GM12801 (cell line): Measurements from ENCODE around the gene TXNDC16.

Experiments
- TF ChIP-seq, protein P1 (sequence below): IDR thresholded peaks from one replicate; pipeline ENCODE4 v1.5.1; 2011; ENCODE audit warnings: control low read depth; ENCODE audit not compliant: insufficient read length; ENCODE audit errors: extremely low read depth

Gene TXNDC16

DNA sequence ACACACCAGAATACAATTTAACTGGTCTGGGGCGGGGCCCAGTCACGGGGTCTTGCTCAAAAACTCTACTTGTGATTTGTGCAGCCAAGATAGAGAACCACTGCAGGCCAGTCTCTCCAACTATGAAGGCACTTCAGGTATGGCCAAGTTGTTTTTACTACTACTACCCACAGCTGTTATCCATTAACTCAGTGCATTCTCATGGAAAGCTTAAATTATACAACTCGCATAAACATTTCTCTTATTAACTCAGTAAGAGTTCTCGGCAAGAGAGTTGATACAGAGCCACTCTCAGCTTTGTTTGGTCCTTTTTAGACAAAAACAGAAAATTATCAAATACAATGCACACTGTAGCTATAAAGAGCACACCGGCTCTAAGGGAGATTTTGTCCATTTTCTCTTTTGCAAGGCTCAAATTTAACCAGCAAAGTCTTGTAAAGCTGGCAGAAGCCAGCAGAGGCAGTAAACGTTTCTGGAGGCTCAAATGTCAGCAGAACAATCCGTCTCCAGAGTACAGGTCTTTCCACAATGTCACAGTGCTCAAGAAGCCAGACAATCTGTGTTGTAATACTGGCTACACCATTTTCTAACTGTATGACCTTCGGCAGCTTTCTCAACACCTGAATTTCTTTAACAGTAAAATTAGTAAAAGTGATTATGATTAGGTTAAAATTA, 152.2 kb downstream of the TXNDC16 start:
- TF ChIP-seq, protein P1, sequence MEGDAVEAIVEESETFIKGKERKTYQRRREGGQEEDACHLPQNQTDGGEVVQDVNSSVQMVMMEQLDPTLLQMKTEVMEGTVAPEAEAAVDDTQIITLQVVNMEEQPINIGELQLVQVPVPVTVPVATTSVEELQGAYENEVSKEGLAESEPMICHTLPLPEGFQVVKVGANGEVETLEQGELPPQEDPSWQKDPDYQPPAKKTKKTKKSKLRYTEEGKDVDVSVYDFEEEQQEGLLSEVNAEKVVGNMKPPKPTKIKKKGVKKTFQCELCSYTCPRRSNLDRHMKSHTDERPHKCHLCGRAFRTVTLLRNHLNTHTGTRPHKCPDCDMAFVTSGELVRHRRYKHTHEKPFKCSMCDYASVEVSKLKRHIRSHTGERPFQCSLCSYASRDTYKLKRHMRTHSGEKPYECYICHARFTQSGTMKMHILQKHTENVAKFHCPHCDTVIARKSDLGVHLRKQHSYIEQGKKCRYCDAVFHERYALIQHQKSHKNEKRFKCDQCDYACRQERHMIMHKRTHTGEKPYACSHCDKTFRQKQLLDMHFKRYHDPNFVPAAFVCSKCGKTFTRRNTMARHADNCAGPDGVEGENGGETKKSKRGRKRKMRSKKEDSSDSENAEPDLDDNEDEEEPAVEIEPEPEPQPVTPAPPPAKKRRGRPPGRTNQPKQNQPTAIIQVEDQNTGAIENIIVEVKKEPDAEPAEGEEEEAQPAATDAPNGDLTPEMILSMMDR: no peak

DNA sequence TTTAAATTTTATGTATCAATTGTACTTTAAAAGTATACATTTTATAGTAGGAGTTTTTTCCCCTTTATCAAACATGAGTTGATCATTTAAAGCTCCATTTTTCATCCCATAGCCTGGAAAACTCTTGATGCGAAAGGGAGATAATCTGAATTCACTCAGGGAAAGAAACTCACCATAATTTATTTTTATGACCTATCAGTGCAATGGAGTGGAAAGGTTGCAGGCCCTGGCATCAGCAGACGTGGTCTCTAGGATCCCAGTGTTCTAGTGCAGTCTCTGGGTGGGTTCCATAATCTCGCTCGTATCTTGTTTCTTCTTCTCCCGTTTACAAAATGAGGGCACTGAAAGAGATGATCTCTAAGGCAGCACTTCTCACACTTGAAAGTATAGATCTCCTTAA, 153.2 kb downstream of the TXNDC16 start:
- TF ChIP-seq, protein P1: no peak

- TF ChIP-seq, protein P1: no peak
Measured at GRCh38 chr14:52397844-52398243, 154.5 kb downstream of the TXNDC16 start.

DNA sequence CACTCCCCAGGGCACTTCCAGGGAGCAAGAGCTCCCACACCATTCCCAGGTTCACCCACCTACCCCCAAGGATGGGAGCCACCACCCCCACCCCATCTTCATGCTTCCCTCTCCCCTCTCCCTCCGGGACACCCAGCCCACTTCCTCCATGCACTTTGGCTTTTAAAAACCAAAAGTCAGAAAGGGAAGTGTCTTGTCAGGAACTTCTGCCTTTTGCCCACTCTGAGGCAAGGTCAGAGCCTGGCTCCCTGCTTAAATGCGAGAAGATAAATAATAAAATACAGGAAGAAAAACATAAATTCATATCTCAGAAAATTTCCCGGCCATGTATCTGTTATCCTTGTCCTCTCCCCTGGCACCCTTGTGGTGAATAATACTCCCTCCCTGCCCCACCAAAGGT, 156.6 kb downstream of the TXNDC16 start:
- TF ChIP-seq, protein P1: no peak

- TF ChIP-seq, protein P1: no peak
Measured at GRCh38 chr14:52391881-52392615, 160.3 kb downstream of the TXNDC16 start.
